Sigmoid colon (tissue), 4 donors: ENCODE measurements around the gene RBM19.

Experiments
- POLR2A ChIP-seq, 2 donors: fragments of 450-650 bp; IDR thresholded peaks; one replicate each; pipeline ENCODE4 v1.6.1; 2016; ENCODE audit warnings: antibody characterized with exemption in 2 of 2, mild to moderate bottlenecking in 2 of 2, moderate library complexity in 2 of 2
- POLR2AphosphoS5 ChIP-seq, 4 donors: sonication (generic); formaldehyde crosslinking; IDR thresholded peaks; one replicate each; pipeline ENCODE4 v1.6.1; 2017; ENCODE audit warnings: antibody characterized with exemption in 4 of 4
- TF ChIP-seq, protein P1 (sequence below), 4 experiments: fragments of 450-650 bp in 3 of 4; fragments of 200-600 bp in 1 of 4; IDR thresholded peaks; one replicate each; pipeline ENCODE4 v1.5.1; 2016 to 2019; ENCODE audit warnings: antibody characterized with exemption in 4 of 4, mild to moderate bottlenecking in 3 of 4, moderate library complexity in 2 of 4

DNA sequence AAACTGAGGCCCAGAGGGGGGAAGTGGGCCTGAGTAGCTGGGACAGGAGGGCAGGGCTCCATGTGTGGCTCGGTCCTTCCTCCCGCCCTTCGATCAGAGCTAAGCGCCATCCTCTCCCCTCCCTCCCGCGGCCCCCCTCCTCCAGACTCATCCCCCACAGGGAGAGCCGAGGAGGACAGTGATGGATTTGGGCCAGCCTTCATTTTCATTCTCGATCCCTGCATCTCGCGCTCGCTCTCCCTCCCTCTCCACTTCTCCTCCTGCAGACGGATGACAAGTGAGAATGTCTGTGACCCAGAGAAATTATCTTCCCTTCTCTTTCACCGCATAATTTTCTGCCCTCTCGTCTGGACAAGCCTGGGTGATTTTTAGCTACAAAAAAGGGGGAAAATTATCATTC lies 183.3 kb downstream of the RBM19 start:
- TF ChIP-seq POLR2AphosphoS5 (IDR thresholded peaks at IDR 0.05) = no peak
- TF ChIP-seq, protein P1, sequence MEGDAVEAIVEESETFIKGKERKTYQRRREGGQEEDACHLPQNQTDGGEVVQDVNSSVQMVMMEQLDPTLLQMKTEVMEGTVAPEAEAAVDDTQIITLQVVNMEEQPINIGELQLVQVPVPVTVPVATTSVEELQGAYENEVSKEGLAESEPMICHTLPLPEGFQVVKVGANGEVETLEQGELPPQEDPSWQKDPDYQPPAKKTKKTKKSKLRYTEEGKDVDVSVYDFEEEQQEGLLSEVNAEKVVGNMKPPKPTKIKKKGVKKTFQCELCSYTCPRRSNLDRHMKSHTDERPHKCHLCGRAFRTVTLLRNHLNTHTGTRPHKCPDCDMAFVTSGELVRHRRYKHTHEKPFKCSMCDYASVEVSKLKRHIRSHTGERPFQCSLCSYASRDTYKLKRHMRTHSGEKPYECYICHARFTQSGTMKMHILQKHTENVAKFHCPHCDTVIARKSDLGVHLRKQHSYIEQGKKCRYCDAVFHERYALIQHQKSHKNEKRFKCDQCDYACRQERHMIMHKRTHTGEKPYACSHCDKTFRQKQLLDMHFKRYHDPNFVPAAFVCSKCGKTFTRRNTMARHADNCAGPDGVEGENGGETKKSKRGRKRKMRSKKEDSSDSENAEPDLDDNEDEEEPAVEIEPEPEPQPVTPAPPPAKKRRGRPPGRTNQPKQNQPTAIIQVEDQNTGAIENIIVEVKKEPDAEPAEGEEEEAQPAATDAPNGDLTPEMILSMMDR (IDR thresholded peaks at IDR 0.05) = no peak
- TF ChIP-seq POLR2A (IDR thresholded peaks at IDR 0.05) = no peak
